Fibroblast of villous mesenchyme (primary cell): ENCODE measurements around the gene YKT6. TPM values are rescaled to one million over a fixed set of nuclear protein-coding genes. Genes with fewer than 3 reads are reported as not detected.
"Not testable (repeated sequence)": the region's sequence is repeated elsewhere in the genome, so short reads cannot be mapped to it uniquely, and the experiment has no call there.

ENCODE experiments used
- DNase-seq: peaks from one replicate; pipeline ENCODE4 v3.0.0-alpha.2; 2010; ENCODE audit warnings: low read depth
- H3K4me3 ChIP-seq: 2 replicates; pipeline ENCODE4 v1.5.1; 2011; ENCODE audit warnings: low read depth, mild to moderate bottlenecking, low read length
- total RNA-seq: library from RNA; depleted of rRNA; stranded (reverse); fragments of >200 nt; gene quantifications from 2 replicates; pipeline ENCODE4 v1.2.3, GENCODE V29; 2012
- TF ChIP-seq, protein P1 (sequence below): IDR thresholded peaks from 2 replicates; pipeline ENCODE4 v1.5.1; 2012; ENCODE audit warnings: low read depth, mild to moderate bottlenecking, low read length; ENCODE audit not compliant: insufficient read depth

YKT6 gene
- total RNA-seq, 1 donor: 108 TPM

DNA sequence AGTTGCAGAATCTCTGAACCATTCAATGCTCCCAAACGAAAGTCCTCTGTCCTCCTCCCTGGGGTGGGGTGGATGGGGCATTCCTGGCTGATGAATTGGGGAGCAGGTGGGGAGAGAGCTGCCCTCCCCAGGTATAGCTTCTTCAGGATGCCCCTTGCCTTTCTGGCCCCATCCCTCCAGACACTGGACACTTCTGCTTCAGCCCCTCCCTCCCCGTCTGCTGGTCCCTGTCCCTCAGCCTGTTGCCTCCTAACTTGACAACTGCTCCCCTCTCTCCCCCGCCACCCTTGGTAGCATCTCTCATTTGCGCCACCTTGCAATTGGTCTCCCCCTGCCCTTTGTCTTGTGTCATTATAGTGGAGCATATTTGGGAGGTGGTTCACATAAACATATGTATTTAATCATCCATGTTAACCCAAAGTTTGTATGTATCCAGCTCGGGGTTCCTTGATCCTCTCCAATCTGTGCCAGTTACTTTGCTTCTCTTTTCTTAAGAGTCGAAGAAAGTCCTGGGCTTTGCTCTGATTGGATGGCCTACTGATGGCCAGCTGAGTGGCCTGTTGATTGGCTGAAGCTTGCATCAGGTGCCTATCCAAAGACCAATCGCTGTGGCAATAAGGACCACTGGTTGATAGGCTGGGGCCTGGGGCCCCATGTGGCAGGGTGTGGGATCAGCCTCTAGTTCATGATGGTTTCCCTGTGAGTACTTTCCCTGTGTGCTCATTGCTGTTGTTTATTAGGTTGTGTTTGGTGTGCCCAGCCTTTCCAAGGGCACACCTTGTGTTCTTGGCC lies 7.6 kb upstream of the YKT6 start:
- DNase-seq: no peak
- TF ChIP-seq, protein P1, sequence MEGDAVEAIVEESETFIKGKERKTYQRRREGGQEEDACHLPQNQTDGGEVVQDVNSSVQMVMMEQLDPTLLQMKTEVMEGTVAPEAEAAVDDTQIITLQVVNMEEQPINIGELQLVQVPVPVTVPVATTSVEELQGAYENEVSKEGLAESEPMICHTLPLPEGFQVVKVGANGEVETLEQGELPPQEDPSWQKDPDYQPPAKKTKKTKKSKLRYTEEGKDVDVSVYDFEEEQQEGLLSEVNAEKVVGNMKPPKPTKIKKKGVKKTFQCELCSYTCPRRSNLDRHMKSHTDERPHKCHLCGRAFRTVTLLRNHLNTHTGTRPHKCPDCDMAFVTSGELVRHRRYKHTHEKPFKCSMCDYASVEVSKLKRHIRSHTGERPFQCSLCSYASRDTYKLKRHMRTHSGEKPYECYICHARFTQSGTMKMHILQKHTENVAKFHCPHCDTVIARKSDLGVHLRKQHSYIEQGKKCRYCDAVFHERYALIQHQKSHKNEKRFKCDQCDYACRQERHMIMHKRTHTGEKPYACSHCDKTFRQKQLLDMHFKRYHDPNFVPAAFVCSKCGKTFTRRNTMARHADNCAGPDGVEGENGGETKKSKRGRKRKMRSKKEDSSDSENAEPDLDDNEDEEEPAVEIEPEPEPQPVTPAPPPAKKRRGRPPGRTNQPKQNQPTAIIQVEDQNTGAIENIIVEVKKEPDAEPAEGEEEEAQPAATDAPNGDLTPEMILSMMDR: no peak
- H3K4me3 ChIP-seq: no peak overlapping the region

- no peak overlapping the region for H3K4me3 ChIP-seq
- DNase-seq: no peak
- TF ChIP-seq, protein P1: no peak
Observed at GRCh38 chr7:44194069-44194468, 6.7 kb upstream of the YKT6 start.

DNA sequence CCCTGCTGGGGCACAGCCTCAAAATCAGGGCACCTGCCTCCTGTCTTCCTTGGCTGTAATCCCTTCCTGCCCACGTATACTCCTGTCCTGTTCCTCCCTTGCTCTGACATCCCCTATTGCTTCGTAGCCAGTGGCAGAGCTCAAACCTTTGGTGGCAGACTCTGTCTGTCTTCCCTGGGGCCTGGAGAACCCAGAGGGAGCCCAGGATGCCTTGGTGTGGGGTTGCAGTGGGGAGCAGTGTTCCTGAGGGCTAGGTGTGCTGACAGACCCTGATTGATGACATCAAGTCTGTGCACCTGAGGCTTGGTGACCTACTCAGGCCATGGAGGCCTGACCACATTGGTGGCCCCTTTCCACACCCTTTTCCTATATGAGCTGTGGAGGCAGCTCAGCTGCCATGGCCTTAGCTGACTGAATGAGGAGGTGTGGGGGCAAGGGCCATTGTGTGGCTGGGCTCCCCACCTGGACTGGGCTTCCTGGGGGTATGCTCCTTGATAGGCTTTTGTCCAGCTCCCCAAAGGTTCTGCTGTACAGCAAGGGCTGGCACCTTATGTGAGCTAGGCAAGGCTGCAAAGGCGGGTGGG lies 6.1 kb upstream of the YKT6 start:
- DNase-seq: no peak
- TF ChIP-seq, protein P1: no peak
- no peak overlapping the region for H3K4me3 ChIP-seq

GRCh38 chr7:44195889-44196288 lies 4.9 kb upstream of the YKT6 start:
- TF ChIP-seq, protein P1: no peak
- H3K4me3 ChIP-seq: no peak overlapping the region
- DNase-seq: no peak

DNA sequence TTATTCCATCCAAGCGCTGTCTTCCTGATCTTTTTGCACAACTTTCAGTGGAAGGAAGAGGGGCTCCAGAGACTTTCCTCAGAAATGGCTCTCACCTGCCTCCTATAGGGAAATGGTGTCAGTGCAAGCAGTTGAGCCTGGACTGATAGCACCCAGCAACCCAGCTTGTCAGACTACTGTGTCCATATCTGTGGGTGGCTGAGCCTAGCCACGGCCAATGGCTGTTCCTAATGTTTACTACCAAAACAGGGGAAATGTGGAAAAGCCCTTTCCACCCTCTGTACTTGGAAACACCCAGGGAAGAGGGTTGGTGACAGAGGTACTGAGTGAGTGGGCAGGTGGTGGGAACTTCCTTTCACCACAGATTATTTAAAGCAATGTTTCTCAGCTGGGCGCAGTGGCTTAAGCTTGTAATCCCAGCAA lies 4.3 kb upstream of the YKT6 start:
- TF ChIP-seq, protein P1: peak; percentile 93
- DNase-seq: peak; percentile 62
- no peak overlapping the region for H3K4me3 ChIP-seq

DNA sequence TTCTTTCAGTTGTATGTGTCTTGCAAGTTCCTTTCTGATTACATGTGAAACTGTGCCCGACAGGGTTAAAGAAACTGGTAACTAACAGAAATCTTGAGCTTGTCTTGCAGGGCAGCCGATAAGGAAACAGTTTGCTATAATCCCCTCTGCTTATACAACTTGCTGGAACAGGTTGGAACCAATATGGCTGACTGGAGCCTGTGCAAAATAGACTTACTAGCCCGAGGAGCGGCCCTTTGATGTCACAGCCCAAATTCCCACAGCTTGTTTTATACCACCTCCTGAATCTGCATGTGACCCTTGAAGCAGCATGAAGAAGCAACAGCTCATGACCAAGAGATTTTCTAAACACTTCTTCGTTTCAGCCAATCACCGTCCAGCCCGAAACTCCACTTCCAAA lies 3.3 kb upstream of the YKT6 start:
- no peak overlapping the region for H3K4me3 ChIP-seq
- TF ChIP-seq, protein P1: no peak
- DNase-seq: no peak

- H3K4me3 ChIP-seq: not testable (repeated sequence)
Observed at GRCh38 chr7:44200163-44200562, 615 bp upstream of the YKT6 start.

More at GRCh38 chr7:44200163-44200562, 615 bp upstream of the YKT6 start:
- not testable (repeated sequence) for DNase-seq
